ENCODE results near the gene CRADD. TPM values are rescaled to one million over a fixed set of nuclear protein-coding genes. Genes with fewer than 3 reads are reported as not detected.
A peak's percentile ranks its signal among the peaks of the same experiment; 100 is the strongest.

Gene CRADD
- total and polyA plus RNA-seq, 2 donors (not counting 3 experiments of a cell fraction or from before 2014, with no cell fraction given) = 11.7 to 14.5 TPM

- H3K27me3 ChIP-seq (ENCODE audit: control insufficient read depth in 2 of 2, insufficient read depth in 2 of 2, low read length in 2 of 2) = peaks cover 1 to 9% of the 10 kb centered on the region in 2 experiments
- no peak overlapping the region for H2AFZ ChIP-seq (ENCODE audit: low read depth, low read length)
- TF ChIP-seq, protein P1, sequence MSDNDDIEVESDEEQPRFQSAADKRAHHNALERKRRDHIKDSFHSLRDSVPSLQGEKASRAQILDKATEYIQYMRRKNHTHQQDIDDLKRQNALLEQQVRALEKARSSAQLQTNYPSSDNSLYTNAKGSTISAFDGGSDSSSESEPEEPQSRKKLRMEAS (IDR thresholded peaks at IDR 0.05; ENCODE audit: insufficient read depth, insufficient read length) = no peak
- TF ChIP-seq EZH2 (IDR thresholded peaks at IDR 0.05; ENCODE audit: borderline replicate concordance, low read depth, low read length, severe bottlenecking) = no peak
- TF ChIP-seq, protein P2, sequence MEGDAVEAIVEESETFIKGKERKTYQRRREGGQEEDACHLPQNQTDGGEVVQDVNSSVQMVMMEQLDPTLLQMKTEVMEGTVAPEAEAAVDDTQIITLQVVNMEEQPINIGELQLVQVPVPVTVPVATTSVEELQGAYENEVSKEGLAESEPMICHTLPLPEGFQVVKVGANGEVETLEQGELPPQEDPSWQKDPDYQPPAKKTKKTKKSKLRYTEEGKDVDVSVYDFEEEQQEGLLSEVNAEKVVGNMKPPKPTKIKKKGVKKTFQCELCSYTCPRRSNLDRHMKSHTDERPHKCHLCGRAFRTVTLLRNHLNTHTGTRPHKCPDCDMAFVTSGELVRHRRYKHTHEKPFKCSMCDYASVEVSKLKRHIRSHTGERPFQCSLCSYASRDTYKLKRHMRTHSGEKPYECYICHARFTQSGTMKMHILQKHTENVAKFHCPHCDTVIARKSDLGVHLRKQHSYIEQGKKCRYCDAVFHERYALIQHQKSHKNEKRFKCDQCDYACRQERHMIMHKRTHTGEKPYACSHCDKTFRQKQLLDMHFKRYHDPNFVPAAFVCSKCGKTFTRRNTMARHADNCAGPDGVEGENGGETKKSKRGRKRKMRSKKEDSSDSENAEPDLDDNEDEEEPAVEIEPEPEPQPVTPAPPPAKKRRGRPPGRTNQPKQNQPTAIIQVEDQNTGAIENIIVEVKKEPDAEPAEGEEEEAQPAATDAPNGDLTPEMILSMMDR (IDR thresholded peaks at IDR 0.05; ENCODE audit: extremely low read depth in 1 of 2, insufficient read depth in 1 of 2, low read depth in 1 of 2, low read length in 2 of 2) = no peak
- TF ChIP-seq MYC (IDR thresholded peaks at IDR 0.05; ENCODE audit: low read depth, low read length) = no peak
- TF ChIP-seq JUN (IDR thresholded peaks at IDR 0.05; ENCODE audit: borderline replicate concordance, insufficient read depth, insufficient read length, low read depth) = no peak
- TF ChIP-seq POLR2AphosphoS5 (IDR thresholded peaks at IDR 0.05; ENCODE audit: insufficient read depth, low read depth, low read length) = no peak
- no peak for TF ChIP-seq FOS (IDR thresholded peaks at IDR 0.05; ENCODE audit: borderline replicate concordance, insufficient read depth, low read length)
- no peak for TF ChIP-seq POLR2A (IDR thresholded peaks at IDR 0.05; ENCODE audit: low read depth, low read length)
- TF ChIP-seq GATA2 (IDR thresholded peaks at IDR 0.05; ENCODE audit: insufficient read depth, insufficient read length, low read depth, low read length) = no peak
- no peaks in the 10 kb centered on the region for H4K20me1 ChIP-seq (replicated peaks; ENCODE audit: control insufficient read depth, extremely low read depth, insufficient read depth, low read length)
- dilution Hi-C loops (cut with MboI; ENCODE audit: extremely low pct_ligation_motif_present, low sequenced_read_pairs) = no loop called here
- H3K36me3 ChIP-seq (ENCODE audit: control insufficient read depth in 2 of 2, extremely low read depth in 1 of 2, insufficient read depth in 2 of 2, low read length in 2 of 2) = no peaks in the 10 kb centered on the region
- H3K79me2 ChIP-seq (ENCODE audit: control insufficient read depth, insufficient read depth, low read length) = no peaks in the 10 kb centered on the region
- H3K9me1 ChIP-seq (replicated peaks; ENCODE audit: control insufficient read depth, extremely low read depth, insufficient read depth, low read length) = no peaks in the 10 kb centered on the region
- H3K4me3 ChIP-seq (replicated peaks in 1 of 3; ENCODE audit: insufficient read depth in 1 of 3, low read depth in 1 of 3, low read length in 3 of 3) = no peak overlapping the region
- peak; percentile 38 for FAIRE-seq
- DNase-seq (ENCODE audit: low read depth, low spot score) = no peak
- no peak overlapping the region for H3K9ac ChIP-seq (replicated peaks; ENCODE audit: extremely low read depth, insufficient read depth, low read length)
- ChIA-PET CTCF (interaction anchor here (0.7 to 1.6 kb wide), 3 partner anchors 14 to 431 kb away, joined by 3 to 4 read pairs (median 3); no protein-coding TSS in a partner anchor), POLR2A (no interaction called here)
- BruUV-seq (replicated peaks) = no TSS peak
- H3K4me1 ChIP-seq (ENCODE audit: control insufficient read depth, extremely low read depth, insufficient read depth, low read length) = no peaks in the 10 kb centered on the region
- no peaks in the 10 kb centered on the region for H3K9me3 ChIP-seq (replicated peaks; ENCODE audit: control insufficient read depth, insufficient read depth, low read length)
- H3K27ac ChIP-seq (ENCODE audit: insufficient read depth, low read depth, low read length) = no peak overlapping the region
- intact Hi-C loops (cut with micrococcal nuclease) = no loop called here
- H3K4me2 ChIP-seq (ENCODE audit: insufficient read depth, low read length) = no peak overlapping the region
Measured at GRCh38 chr12:93671044-93671443, 6.1 kb upstream of the CRADD start.
